AG08396 (cell line): ENCODE results near the gene ANO1.

ENCODE experiments used
- DNase-seq: peaks from one replicate; pipeline ENCODE4 v3.0.0; 2012; ENCODE audit warnings: low spot score, mixed read lengths

ANO1 gene

GRCh38 chr11:70072861-70073755 lies 5.0 kb upstream of the ANO1 start:
- no peak for DNase-seq

GRCh38 chr11:70073871-70074371 lies 4.2 kb upstream of the ANO1 start:
- DNase-seq = peak; percentile 54

- no peak for DNase-seq
Observed at GRCh38 chr11:70074746-70075145, 3.4 kb upstream of the ANO1 start.

GRCh38 chr11:70075836-70076235 lies 2.3 kb upstream of the ANO1 start:
- DNase-seq = no peak

GRCh38 chr11:70076461-70076931 lies 1.6 kb upstream of the ANO1 start:
- DNase-seq = no peak

GRCh38 chr11:70077411-70078094 lies 564 bp upstream of the ANO1 start:
- no peak for DNase-seq

GRCh38 chr11:70078781-70079616 lies 882 bp downstream of the ANO1 start:
- no peak for DNase-seq

GRCh38 chr11:70079691-70080090 lies 1.6 kb downstream of the ANO1 start:
- DNase-seq = no peak

- peak; percentile 45 for DNase-seq
Observed at GRCh38 chr11:70080763-70081162, 2.6 kb downstream of the ANO1 start.

- no peak for DNase-seq
Observed at GRCh38 chr11:70082829-70083228, 4.7 kb downstream of the ANO1 start.

- DNase-seq = no peak
Observed at GRCh38 chr11:70084046-70084984, 6.2 kb downstream of the ANO1 start.

- peak; percentile 60 for DNase-seq
Observed at GRCh38 chr11:70085815-70086769, 8.0 kb downstream of the ANO1 start.

GRCh38 chr11:70087446-70088167 lies 9.5 kb downstream of the ANO1 start:
- no peak for DNase-seq

GRCh38 chr11:70088735-70089250 lies 10.7 kb downstream of the ANO1 start:
- no peak for DNase-seq

GRCh38 chr11:70089631-70090030 lies 11.5 kb downstream of the ANO1 start:
- no peak for DNase-seq

GRCh38 chr11:70090961-70091381 lies 12.9 kb downstream of the ANO1 start:
- DNase-seq = no peak

GRCh38 chr11:70091638-70092037 lies 13.5 kb downstream of the ANO1 start:
- no peak for DNase-seq

- DNase-seq = no peak
Observed at GRCh38 chr11:70092959-70093715, 15.0 kb downstream of the ANO1 start.
